Dermis microvascular lymphatic vessel endothelial cell (primary cell): ENCODE measurements around the gene DSCAML1. TPM values are rescaled to one million over a fixed set of nuclear protein-coding genes. Genes with fewer than 3 reads are reported as not detected.

Source experiments
- DNase-seq, 2 donors: peaks; one replicate each; pipeline versions ENCODE4 v3.0.0 to v3.0.0-alpha.2; 2010; ENCODE audit warnings: low read depth in 2 of 2
- total RNA-seq: library from RNA; depleted of rRNA; stranded (reverse); fragments of >200 nt; gene quantifications from 2 replicates; pipeline ENCODE4 v1.2.1, GENCODE V29; 2014

Gene DSCAML1
- total RNA-seq, 1 donor from 2014 or later: not detected

DNA sequence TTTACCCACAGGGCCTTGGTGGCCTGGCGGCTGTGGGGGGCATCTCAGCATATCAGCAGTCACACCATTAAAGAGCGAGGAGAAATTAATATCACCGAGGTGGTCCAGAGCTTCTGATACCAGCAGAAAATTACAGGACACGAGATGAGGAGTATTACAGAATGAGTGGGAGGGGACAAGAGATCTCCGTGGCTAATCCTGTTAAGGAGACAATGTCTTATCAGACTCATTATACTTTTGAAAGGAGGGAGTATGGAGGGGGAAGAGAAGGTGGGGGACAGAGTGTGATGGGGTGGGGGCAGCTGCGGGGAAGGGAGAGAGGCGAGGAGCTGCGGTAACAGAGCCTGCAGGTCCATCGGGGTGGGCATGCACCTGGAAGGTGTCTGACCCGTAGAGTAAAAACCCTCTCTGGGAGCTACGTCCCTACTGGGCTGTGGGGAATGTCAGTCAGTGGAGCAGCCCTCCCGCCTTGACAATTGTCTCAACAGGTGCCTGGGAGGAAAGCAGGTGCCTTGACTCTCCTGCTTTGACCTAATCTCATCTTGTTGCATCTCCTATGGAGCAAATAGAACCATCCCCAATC is 245.2 kb downstream of the DSCAML1 start:
- no peak for DNase-seq

DNA sequence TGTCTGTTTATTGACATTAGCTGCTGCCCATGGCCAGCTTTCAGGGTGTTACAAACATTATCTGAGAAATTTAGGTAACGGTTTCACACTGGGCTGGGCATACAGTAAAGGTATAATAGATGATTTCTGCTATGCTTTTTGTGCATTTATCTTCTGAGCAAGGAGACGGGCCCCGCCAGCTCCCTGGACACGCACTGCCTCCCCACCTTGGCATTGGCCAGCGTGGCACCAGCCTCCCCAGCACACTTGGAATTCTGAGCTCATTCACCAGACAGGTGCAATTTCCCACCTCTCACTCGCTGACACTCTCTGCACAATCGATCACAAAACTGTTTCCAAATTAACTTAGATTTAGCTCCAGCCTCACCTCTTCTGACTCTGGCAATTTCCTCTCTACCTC is 246.6 kb downstream of the DSCAML1 start:
- DNase-seq: no peak

DNA sequence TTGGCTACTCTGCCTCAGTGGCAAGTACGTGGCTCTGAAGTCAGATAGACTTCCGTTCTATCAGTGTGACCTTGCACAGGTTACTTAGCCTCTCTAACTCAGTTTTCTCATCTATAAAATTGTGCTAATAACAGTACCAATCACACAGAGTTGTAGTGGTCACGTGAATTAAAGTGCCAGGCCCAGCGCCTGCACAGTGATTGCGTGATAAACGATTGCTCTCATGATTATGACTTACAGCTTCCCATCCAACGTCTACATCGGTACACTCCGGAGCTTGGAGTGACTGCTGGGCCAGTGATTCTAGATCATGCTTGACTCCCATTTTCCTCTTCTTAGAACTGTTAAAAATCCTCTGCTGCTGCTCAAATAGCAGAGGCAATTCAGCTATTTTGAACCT is 247.6 kb downstream of the DSCAML1 start:
- no peak for DNase-seq

DNA sequence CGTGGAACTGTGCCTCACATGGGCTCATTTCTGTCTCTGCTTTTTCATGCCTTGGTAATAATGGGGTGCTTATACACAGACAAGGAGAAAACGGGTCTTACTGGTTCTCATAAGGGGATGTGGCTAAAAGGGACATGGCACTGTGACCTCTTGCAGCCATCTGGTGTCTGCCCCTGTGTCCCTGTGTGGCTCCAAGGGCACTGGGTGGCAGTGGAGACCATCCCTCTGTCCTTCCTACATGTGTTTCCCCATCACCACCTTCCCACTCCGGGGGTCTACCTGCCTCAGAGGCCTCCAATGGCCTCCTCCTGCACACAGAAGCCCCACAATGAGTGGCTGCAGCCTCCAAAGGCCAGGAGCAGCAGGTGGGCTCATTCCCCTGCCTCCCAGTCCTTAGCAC is 248.1 kb downstream of the DSCAML1 start:
- DNase-seq: no peak

DNA sequence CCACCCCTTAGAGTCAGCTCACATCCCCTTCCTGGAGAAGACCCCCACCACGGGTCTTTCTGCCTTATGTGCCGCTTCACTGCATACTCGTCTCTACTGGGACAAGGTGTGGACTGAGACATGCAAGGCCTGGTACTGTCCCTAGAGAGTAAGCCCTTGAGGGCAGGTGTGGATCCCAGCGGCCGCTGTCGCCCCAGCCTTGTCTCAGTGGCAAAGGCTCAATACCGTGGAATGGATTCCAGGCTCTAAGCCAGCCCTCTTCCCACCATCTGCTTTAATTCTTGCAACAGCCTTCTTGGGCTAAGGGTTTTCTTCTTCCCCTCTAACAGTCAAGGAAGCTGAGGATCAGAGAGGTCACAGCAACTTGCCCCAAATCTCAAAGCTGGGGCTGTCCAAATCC is 249.1 kb downstream of the DSCAML1 start:
- DNase-seq: no peak

DNA sequence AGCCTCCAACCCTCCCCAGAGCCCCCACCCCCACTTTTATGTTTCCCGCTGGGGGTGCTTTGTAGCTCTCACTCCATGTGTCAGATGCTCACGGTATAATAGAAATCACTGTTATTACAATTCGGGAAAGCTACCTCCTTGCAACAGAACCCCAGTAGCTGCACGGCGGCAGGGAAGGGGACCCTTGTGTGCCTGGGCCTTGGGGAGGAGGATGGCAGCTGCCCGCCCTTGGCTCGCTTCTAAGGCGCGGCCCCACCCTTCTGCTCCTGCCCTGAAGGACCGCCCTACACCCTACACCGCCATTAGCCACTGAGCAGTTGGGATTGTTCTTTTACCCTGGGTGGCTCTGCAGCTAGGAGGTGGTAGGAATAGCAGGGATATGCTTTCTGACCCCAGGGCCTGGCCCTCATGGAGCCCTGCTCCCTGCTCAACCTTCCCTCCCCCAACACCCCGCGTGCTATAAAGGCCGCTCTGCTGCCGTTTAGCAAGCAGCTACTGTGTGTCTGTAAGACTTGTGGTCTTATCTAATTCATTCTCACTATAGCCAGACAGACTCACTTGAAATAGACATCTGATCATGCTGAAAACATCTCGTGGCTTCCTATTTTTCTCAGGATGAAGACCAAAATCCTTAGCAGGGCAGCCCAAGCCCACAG is 249.7 kb downstream of the DSCAML1 start:
- no peak for DNase-seq

DNA sequence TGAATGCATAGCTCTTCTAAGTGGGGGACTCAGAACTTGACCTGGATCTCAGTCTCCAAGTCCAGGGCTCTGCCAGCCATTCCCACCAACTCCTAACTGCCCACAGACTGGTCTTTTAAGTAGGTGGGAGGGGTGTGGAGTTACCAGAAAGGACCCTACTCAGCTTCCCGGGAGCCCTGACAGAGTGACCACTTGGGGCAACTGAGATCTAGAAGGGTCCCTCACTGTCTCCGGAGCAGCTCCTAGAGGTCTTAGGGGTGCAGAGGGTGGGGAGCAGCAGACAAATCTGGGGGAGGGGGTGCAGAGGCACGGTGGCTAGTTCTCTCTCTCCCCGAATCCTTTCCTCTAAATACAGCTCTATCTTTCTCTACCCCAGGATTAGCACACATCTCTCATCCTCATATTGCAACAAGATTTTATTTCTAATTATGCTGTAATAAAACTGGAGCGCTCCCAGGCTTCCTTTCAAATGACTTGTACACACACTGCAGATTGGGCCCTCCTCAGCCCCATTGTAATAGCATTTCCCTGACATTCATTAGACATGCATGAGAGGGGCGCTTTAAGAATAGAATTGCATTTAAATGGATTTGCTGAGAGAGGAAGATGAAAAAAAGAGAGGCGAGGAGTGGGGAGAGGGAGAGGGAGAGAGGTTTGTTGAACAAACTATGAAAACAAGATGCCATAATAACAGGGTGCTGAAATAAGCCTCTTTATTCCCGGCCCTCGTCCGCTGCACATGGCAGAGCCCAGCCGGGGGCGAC is 250.4 kb downstream of the DSCAML1 start:
- no peak for DNase-seq

DNA sequence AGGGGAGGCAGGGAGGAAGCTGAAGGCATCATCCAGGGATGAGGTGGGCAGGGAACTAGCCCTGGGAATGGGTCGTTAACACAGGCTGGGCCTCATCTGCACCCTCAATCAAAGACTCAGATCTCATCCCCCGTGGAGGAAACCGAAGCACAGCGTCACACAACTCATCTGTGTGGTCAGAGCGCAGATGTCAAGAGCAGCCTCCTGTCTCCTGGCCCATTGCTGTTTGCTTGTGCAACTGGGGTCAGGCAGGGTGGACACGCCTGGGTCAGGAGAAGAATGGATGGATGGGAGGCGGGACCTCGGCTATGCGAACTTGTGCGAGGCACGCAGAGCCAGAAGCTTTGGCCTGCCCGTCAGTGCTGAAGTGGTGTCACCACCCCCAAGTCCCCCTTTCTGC is 251.3 kb downstream of the DSCAML1 start:
- no peak for DNase-seq

DNA sequence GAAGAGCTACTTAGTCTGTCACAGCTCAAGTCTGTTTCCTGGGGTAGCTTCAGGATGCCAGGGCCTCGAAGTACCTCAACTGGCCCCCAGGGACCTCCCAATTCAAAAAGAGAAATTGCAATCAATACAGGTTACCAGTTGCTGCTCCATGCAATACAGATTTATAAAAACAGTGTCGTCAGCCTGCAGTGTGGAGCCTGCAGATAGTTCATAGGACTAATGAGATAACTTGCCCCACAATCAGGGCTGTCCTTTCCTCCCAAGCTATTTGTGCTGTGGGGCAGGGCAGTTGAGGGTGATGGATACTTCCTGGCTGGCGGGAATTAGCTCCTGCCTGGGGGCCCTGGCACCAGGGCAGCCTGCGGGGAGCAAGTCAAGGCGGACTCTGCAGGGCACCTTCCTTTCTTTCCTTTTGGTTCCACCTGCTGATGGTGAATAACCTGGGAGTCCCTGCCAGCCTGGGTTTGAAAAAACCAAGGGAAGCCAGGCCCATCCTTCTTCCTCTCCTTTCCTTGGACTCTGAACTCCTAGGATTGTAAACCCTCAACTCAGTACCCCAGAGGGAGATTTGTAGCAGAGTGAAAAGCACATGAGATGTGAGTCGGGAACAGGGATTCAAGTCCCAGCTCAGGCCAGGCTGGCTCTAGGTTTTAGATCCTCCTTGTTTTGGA is 252.8 kb downstream of the DSCAML1 start:
- no peak for DNase-seq

DNA sequence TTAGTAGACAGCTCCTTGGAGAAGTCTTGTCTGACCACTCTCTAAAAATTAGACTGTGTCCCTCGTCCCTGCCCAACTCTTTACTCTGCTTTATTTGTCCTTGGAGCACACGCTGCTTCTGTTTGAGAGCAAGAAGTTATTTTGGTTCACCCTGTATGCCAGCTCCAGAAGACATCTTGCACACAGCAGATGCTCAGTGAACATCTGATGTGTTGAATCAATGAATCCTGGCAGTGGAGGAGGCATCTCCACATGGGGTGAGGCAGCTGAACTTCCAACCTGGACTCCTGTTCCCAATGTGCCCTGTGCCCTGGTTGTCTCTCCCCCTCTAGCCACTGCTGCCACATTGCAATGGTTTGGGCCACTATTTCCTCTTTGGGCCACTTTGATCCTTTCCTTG is 255.8 kb downstream of the DSCAML1 start:
- DNase-seq: no peak

DNA sequence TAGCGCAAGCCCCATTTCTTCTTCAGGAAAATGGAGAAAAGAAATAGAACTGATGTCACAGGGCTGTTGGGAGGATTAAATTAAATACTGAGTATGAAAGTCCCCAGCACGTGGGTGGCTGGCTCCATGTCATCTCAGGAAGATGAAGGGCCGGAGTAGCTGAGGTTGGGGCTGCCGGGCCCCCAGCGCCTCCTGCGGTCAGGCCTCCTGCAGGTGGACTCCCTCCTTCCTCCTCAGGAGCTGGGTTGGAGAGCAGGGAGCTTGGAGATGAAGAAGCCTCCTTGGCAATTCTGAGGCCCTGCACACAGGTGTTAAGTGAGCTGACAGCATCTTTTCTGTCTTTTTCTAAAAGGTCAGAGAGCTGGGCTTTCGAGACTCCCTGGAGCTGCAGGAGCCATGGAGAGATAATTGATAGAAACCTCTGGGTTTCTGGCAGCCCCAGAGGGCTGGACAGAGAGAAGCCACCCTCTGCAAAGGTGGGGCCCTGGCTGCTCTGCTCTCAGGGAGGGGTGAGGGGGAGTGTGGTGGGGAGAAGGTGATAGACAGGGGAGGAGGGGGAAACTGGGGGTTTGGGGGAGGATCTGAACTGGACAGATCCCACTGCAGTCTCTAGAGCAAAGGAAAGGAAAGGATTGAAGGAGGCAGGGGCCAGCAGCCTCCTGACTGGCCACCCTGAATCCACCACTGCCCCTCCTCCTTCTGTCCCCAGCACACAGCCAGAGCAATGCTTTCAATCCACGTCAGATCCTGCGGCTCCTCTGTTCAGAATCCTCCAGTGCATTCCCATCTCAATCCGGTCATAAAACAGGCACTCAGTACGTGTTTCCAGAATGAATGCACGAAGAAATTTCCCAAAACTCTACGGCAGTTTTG is 258.5 kb downstream of the DSCAML1 start:
- no peak for DNase-seq

DNA sequence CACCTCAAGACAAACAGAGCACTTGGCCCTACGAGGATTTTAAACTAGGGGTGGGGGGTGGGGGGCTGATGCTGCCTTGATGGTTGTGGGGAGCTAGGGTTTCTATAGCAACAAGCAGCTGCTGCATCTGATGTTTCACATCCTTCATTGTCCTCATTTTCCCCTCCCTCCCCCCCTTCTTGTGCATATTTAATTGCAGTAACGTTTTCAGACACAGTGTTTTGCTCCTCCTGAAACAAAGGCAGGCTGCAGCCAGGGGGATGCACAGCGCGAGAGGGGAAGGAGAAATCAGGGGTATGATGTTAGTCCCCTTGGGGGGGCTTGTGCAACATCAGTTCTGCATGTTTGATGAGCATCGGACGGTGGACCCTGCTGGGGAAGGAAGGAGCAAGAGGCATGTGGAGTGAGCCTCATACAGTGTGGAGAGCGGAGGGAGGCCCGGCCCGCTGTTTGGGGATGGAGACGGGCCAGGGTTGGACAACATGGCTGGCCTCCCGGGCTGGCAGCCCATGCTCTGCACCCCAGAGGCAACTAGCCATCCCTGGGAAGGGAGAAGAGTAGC is 261.1 kb downstream of the DSCAML1 start:
- no peak for DNase-seq

DNA sequence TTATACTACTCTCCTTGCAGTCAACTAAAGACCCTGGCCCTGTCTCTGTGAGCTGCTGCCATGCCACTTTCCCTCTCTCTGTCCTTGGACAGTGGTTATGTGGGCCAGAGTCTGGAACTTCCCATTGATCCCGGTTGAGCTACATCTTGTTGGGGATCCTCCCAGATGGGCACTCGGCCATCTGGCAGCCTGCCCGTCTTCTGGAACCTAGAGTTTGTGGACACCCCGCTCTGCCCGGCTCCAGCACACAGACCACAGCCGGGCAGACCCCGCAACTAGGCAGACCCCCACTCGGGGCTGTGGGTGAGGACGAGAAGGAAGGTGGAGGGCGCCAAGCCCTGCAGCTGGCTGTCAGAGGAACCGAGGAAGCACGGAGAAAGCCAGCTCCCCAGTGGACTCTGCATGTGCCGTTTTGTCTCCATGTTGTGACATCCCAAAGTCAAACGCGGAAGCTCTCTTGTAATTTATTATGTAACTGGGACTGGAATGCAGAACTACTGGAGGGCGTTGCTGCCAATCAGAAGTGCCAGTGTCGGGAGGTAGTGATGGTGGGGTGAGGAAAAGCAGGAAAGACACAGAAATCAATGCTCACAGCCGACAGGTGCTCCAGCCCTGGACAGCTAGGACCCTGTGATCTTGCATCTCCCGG is 261.7 kb downstream of the DSCAML1 start:
- DNase-seq: no peak

DNA sequence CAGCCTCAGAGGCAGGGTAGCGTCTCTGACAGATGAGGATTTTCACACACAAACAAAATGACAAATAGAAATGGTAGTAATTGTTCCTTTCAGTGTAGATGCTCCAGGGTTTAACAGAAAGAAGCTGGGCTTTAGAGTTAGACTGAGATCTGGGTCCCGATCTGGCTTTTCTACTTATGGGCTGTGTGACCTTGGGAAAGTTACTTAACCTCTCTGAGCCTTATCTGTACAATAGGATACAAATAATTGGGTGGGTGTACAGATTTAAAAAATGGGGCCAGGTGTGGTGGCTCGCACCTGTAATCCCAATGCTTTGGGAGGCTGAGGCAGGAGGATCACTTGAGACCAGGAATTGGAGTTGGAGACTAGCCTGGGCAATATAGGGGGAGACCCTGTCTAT is 264.4 kb downstream of the DSCAML1 start:
- DNase-seq: no peak

DNA sequence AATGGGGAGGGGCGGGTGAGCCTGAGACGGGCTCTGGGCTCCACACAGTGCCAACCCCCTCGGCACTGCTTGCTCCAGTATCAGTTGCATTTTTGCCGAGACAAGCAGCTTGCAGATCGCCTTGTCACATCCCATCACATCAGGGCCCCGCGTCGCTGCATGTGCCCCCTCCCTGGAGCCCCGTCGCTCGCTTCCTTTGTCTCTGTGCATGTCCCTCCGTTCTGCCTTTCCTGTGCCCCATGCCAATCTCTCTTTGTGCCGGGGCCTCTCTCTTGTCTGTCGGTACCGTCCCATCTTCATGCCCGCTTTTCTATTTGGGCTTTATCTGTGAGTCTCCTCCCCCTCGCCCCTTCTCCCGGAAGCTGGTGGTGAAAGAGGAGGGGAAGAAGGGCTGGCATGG is 267.2 kb downstream of the DSCAML1 start:
- no peak for DNase-seq

DNA sequence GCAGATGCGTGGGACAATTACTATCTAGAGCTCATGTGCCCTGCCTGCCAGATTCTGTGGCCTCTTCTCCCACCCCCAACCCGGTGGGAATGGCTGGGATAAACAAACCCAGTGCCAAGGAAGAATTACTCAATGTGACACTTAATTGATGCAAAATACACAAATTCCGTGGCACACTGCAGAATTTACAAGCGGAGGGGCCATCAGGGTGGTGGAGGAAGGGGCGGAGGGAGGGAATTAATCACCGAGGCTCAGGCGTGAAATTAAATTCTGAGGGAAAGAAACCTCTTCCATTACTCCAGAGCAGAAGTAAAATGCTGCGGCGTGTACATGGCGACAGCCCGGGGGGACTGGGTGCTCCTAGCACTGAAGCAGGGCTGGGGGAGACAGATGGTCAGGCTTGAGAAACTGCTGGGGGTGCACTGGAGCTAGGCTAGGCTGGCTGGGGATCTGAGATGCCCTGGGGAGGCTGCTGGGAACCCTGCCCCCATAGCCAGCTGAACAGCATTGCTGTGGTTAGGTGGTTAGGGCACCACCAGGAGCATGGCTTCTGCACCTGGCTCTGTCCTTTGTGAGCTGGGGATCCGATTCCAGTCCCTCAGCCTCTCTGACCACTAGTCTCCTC is 268.8 kb downstream of the DSCAML1 start:
- DNase-seq: no peak

DNA sequence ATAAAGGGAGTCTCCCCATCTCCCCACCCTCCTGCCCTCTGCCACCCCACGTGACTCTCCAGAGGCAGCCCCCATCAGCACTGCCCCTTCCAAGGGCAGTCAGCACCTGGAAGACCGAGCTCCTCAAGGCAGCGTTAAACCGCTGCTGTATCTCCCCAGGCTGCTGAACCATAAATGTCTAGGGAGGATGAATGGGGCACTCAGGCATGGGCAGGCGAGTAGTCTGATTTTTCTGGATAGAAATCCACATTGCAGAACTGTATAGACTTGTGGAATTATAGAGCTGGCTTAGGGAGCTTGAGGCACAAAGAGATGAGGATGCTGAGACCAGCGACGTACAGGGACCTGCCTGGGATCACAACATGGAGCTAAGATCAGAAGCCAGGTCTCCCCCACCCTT is 269.7 kb downstream of the DSCAML1 start:
- DNase-seq: no peak

DNA sequence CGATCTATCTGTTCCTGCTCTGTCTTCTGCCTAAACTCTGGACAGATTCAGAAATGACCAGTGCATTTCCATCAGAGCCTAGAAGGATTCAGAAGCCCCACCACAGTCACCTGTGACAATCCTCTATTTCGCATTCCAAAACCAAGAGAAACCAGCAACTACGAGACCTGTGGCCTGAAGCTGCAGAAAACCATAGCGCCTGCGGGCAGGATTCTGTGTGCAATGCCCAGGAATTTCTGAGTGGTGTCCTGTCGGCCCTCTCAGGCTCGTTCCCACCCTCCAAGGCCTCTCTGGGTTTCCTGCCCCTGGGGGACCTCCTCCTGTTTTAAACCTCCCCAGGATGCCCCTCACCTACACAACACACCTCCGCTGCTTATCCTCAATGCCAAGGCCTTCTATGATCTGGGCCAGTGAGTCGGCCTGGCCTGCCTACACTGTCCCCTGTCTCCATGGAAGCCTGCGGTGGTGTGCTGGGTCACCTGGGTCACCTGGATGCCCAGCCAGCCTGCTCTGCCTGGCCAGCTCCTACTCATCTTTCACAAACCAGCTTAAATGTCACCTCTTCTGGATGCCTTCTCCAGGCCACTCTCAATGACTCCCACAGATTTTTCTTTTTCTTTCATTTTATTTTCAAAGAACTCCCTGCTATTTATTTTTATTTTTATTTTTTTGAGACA is 271.0 kb downstream of the DSCAML1 start:
- DNase-seq: no peak

DNA sequence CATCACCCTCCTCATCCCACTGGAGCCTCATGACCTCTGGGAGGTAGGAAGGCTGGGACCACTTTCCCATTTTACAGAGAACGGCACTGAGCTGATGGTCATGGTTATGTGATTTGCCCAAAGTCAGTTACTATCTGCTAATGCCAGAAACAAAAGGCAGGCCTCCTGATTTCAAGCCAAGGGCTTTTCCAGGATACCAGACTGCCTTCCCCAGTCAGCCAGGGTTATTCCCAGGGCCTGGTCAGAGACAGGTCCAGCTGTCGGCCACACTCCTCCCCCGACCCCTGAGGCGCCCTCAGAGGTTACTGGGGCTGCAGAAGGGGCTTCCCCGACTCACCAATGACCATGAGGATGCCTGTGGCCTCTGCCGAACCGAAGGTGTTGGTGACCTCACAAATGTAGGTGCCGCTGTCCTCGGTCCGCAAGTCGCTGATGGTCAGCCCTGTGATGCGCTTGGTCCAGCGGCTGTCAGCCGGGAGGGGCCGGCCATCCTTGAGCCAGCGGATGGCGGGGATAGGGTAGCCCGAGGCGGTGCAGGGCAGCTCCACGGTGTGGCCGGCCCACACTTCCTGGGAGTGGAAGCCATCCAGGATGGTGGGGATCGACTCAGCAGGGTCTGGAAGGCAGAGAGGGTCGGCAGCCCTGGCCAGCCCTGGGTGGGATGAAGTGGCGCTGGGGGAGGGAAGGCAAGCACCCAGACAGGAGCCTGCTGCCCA is 272.4 kb downstream of the DSCAML1 start:
- no peak for DNase-seq
